Panc1 (cell line): Measurements from ENCODE around the gene FAM163A. TPM values are rescaled to one million over a fixed set of nuclear protein-coding genes. Genes with fewer than 3 reads are reported as not detected.

ENCODE experiments used
- ATAC-seq: fragments of 200-7000 bp; cut with Tn5 transposase; 2 replicates; pipeline ENCODE4 v1.9.1; 2020; ENCODE audit warnings: mild to moderate bottlenecking, moderate library complexity
- BruUV-seq: library from RNA; stranded (reverse); fragments of 400-500 nt; replicated peaks from 2 replicates; lab custom pipeline; 2021; lab: Mats Ljungman, UMichigan
- CTCF ChIA-PET: fragments of 300-600 bp; sonication (Branson Sonifier 250); formaldehyde crosslinking; loops from one replicate; lab custom pipeline; 2022; ENCODE audit warnings: antibody characterized with exemption; lab: Charles Lee
- POLR2A ChIA-PET: fragments of 300-600 bp; sonication (Branson Sonifier 250); formaldehyde crosslinking; loops from one replicate; lab custom pipeline; 2022; ENCODE audit warnings: antibody characterized with exemption; lab: Charles Lee
- DNase-seq: peaks from one replicate; pipeline ENCODE4 v3.0.0-alpha.2; 2010; ENCODE audit warnings: low read depth, low spot score
- H3K27ac ChIP-seq: 2 replicates; pipeline ENCODE4 v1.5.1; 2011; ENCODE audit warnings: mild to moderate bottlenecking, low read length, inconsistent platforms
- H3K27me3 ChIP-seq: fragments of 200-500 bp; sonication (Bioruptor generic); 2 replicates; pipeline ENCODE4 v1.6.0; 2014; ENCODE audit warnings: low read length, inconsistent platforms; ENCODE audit not compliant: control insufficient read depth, insufficient read depth
- H3K36me3 ChIP-seq: fragments of 200-500 bp; sonication (Bioruptor generic); 2 replicates; pipeline ENCODE4 v1.5.1; 2014; ENCODE audit warnings: inconsistent platforms, mild to moderate bottlenecking, low read length, moderate library complexity; ENCODE audit not compliant: control insufficient read depth, insufficient read depth
- H3K4me1 ChIP-seq: 2 replicates; pipeline ENCODE4 v1.5.1; 2011; ENCODE audit warnings: inconsistent platforms, mild to moderate bottlenecking, low read length, moderate library complexity; ENCODE audit not compliant: control insufficient read depth, insufficient read depth
- H3K4me3 ChIP-seq, 2 experiments: 2 replicates each; pipeline ENCODE4 v1.5.1; 2011 to 2012; ENCODE audit warnings: low read depth in 2 of 2, low read length in 2 of 2, mild to moderate bottlenecking in 2 of 2, inconsistent platforms in 1 of 2, moderate library complexity in 1 of 2
- H3K9me3 ChIP-seq: fragments of 200-500 bp; sonication (Bioruptor generic); 2 replicates; pipeline ENCODE4 v1.5.1; 2014; ENCODE audit warnings: low read depth, mild to moderate bottlenecking, inconsistent platforms, low read length, moderate library complexity; ENCODE audit not compliant: control insufficient read depth, insufficient read depth
- CTCF ChIP-seq: fragments of 450-650 bp; IDR thresholded peaks from 2 replicates; pipeline ENCODE4 v1.5.1; 2017; ENCODE audit warnings: mild to moderate bottlenecking
- POLR2AphosphoS5 ChIP-seq: IDR thresholded peaks from 2 replicates; pipeline ENCODE4 v1.6.1; 2012; ENCODE audit warnings: mild to moderate bottlenecking, low read depth, low read length, moderate library complexity
- SIN3A ChIP-seq: IDR thresholded peaks from 2 replicates; pipeline ENCODE4 v1.6.1; 2012; ENCODE audit warnings: low read depth, mild to moderate bottlenecking, low read length, moderate library complexity, borderline replicate concordance; ENCODE audit not compliant: insufficient read depth
- TCF7L2 ChIP-seq: IDR thresholded peaks from 2 replicates; pipeline ENCODE4 v1.6.1; 2011; ENCODE audit warnings: mild to moderate bottlenecking, low read depth, low read length, inconsistent platforms
- in situ Hi-C: cut with HindIII; loops from 2 replicates; pipeline ENCODE4 v1.10.0; 2016; ENCODE audit warnings: low sequenced_read_pairs, low pct_unique_long_range_greater_than_20kb
- intact Hi-C: fragments of 100-400 bp; cut with micrococcal nuclease; formaldehyde crosslinking; loops from one replicate; pipeline ENCODE4 v1.10.0; 2022; ENCODE audit not compliant: unreplicated experiment
- total RNA-seq: library from RNA; stranded (reverse); gene quantifications from one replicate; pipeline ENCODE4 v1.2.1, GENCODE V29; 2021; ENCODE audit not compliant: unreplicated experiment
- TF ChIP-seq, protein P1 (sequence below), 2 experiments: IDR thresholded peaks; 2 replicates each; pipeline ENCODE4 v1.6.1; 2011 to 2012; ENCODE audit warnings: low read depth in 2 of 2, control low read depth in 1 of 2, low read length in 1 of 2, mild to moderate bottlenecking in 1 of 2, moderate library complexity in 1 of 2; ENCODE audit not compliant: insufficient read depth in 1 of 2

The FAM163A gene
- total RNA-seq, 1 experiment from 2014 or later: not detected

- H3K4me1 ChIP-seq: peaks cover 5% of the 10 kb centered on the region; the same call in 1 of the 2 replicates
- TF ChIP-seq POLR2AphosphoS5: no peak
- no peak for TF ChIP-seq SIN3A
- TF ChIP-seq CTCF: no peak
- no peak for TF ChIP-seq TCF7L2
- TF ChIP-seq, protein P1, sequence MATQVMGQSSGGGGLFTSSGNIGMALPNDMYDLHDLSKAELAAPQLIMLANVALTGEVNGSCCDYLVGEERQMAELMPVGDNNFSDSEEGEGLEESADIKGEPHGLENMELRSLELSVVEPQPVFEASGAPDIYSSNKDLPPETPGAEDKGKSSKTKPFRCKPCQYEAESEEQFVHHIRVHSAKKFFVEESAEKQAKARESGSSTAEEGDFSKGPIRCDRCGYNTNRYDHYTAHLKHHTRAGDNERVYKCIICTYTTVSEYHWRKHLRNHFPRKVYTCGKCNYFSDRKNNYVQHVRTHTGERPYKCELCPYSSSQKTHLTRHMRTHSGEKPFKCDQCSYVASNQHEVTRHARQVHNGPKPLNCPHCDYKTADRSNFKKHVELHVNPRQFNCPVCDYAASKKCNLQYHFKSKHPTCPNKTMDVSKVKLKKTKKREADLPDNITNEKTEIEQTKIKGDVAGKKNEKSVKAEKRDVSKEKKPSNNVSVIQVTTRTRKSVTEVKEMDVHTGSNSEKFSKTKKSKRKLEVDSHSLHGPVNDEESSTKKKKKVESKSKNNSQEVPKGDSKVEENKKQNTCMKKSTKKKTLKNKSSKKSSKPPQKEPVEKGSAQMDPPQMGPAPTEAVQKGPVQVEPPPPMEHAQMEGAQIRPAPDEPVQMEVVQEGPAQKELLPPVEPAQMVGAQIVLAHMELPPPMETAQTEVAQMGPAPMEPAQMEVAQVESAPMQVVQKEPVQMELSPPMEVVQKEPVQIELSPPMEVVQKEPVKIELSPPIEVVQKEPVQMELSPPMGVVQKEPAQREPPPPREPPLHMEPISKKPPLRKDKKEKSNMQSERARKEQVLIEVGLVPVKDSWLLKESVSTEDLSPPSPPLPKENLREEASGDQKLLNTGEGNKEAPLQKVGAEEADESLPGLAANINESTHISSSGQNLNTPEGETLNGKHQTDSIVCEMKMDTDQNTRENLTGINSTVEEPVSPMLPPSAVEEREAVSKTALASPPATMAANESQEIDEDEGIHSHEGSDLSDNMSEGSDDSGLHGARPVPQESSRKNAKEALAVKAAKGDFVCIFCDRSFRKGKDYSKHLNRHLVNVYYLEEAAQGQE (IDR thresholded peaks at IDR 0.05; ENCODE audit: insufficient read depth in 1 of 2, low read depth in 2 of 2, low read length in 1 of 2): no peak
- H3K4me3 ChIP-seq: no peak overlapping the region; a peak in 1 of 4 replicates
- no peaks in the 10 kb centered on the region for H3K9me3 ChIP-seq
- ChIA-PET POLR2A (no interaction called here), CTCF (no interaction called here)
- BruUV-seq: no TSS peak
- DNase-seq (no peak), ATAC-seq (no peak)
- peaks cover 40% of the 10 kb centered on the region for H3K27me3 ChIP-seq
- in situ Hi-C loops: no loop called here
- H3K36me3 ChIP-seq: no peaks in the 10 kb centered on the region
- H3K27ac ChIP-seq: no peak overlapping the region
- intact Hi-C loops: no loop called here
Measured at GRCh38 chr1:179744401-179745130, 1.5 kb downstream of the FAM163A start.

- Histone ChIP-seq H3K27ac (no peak overlapping the region), H3K36me3 (no peaks in the 10 kb centered on the region), H3K4me1 (peaks cover 5% of the 10 kb centered on the region; the same call in 1 of the 2 replicates), H3K4me3 (no peak overlapping the region), H3K27me3 (peaks cover 40% of the 10 kb centered on the region), H3K9me3 (no peaks in the 10 kb centered on the region)
- intact Hi-C loops (no loop called here), in situ Hi-C loops (no loop called here)
- no peak for ATAC-seq
- no peak for DNase-seq
- BruUV-seq: no TSS peak
- POLR2A ChIA-PET: no interaction called here
- TF ChIP-seq, protein P1 (IDR thresholded peaks at IDR 0.05; ENCODE audit: insufficient read depth in 1 of 2, low read depth in 2 of 2, low read length in 1 of 2): no peak
- TF ChIP-seq TCF7L2 (no peak), CTCF (no peak), SIN3A (no peak)
- CTCF ChIA-PET: no interaction called here
Measured at GRCh38 chr1:179745131-179745611, 2.1 kb downstream of the FAM163A start.
